D721Med (cell line): ENCODE data around the gene EMP3.

Experiments
- DNase-seq: peaks from one replicate; pipeline ENCODE4 v3.0.0; 2011; ENCODE audit warnings: low spot score; ENCODE audit not compliant: insufficient read length
- FAIRE-seq: peaks from 2 replicates; lab custom pipeline; 2011; peaks lifted over from hg19 to GRCh38; lab: Jason Lieb, UNC
- TF ChIP-seq, protein P1 (sequence below): IDR thresholded peaks from 2 replicates; pipeline ENCODE4 v1.5.1; 2012; ENCODE audit warnings: mild to moderate bottlenecking, control low read depth; ENCODE audit not compliant: insufficient read depth; ENCODE audit errors: missing control alignments

Gene EMP3

GRCh38 chr19:48348737-48349136, 23.4 kb downstream of the EMP3 start:
- no peak for DNase-seq
- TF ChIP-seq, protein P1, sequence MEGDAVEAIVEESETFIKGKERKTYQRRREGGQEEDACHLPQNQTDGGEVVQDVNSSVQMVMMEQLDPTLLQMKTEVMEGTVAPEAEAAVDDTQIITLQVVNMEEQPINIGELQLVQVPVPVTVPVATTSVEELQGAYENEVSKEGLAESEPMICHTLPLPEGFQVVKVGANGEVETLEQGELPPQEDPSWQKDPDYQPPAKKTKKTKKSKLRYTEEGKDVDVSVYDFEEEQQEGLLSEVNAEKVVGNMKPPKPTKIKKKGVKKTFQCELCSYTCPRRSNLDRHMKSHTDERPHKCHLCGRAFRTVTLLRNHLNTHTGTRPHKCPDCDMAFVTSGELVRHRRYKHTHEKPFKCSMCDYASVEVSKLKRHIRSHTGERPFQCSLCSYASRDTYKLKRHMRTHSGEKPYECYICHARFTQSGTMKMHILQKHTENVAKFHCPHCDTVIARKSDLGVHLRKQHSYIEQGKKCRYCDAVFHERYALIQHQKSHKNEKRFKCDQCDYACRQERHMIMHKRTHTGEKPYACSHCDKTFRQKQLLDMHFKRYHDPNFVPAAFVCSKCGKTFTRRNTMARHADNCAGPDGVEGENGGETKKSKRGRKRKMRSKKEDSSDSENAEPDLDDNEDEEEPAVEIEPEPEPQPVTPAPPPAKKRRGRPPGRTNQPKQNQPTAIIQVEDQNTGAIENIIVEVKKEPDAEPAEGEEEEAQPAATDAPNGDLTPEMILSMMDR: no peak
- no peak for FAIRE-seq

DNA sequence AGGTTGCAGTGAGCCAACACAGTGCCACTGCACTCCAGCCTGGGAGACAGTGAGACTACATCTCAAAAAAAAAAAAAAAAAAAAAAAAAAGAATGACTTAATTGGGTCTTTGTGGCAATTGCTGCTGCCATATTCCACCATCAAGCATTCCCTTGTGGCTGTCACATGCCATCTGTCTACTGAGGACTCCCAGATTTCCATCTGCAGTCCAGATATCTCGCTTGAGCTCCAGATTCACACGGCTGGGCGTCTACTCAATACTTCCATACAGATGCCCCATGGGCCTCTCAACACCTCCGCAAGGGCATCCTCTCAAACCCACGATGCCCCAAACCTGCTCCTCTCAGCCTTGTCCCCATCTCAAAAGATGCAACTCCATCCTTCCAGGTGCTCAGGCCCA, 25.5 kb downstream of the EMP3 start:
- FAIRE-seq (no peak), DNase-seq (no peak)
- TF ChIP-seq, protein P1: no peak

DNA sequence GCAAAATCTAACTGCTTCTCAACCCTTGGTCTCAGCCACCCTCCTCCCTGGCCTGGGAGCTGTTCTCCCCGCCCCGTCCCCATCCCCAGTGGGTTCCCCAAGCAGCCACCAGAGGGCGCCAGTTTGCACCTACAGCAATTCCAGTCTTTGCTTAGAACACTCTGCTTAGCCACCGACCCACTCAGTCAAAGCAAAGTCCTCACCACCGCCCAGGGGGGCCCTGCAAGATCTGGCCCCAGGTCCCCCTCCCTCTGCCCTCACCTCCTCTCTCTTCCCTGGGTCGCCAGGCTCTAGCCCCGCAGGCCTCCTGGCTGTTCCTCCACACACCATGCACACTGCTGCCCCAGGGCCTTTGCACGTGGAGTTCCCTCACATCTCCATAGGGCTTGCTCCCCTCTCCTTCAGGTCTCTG, 26.0 kb downstream of the EMP3 start:
- no peak for FAIRE-seq
- TF ChIP-seq, protein P1: peak; percentile 70

GRCh38 chr19:48353677-48354076, 28.3 kb downstream of the EMP3 start:
- FAIRE-seq (no peak), DNase-seq (no peak)
- TF ChIP-seq, protein P1: no peak

More for the DNA sequence above, 26.0 kb downstream of the EMP3 start:
- peak; percentile 81 for DNase-seq

DNA sequence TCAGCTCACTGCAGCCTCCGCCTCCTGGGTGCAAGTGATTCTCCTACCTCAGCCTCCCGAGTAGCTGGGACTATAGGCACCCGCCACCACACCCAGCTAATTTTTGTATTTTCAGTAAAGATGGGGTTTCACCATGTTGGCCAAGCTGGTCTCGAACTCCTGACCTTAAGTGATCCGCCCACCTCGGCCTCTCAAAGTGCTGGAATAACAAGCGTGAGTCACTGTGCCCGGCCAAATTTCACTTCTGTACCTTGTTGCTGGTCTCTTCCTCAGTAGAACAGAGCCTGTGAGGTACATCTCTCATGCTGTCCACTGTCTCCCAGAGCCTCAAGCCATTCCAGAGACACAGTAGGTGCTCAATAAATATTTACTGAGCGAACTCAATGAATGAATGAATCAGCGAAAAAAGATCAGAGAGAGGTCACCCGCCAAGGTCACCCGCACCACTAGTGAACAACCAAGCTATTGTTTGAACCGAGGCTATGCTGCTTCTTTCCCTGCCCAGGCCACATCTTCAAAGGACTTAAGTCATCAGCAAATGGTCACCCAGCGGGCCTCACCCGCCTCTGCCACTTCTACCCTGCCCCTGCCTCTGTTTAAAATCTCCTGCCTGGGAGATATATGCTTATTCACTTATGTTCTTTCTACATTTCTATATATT, 29.1 kb downstream of the EMP3 start:
- FAIRE-seq (no peak), DNase-seq (no peak)
- TF ChIP-seq, protein P1: no peak

DNA sequence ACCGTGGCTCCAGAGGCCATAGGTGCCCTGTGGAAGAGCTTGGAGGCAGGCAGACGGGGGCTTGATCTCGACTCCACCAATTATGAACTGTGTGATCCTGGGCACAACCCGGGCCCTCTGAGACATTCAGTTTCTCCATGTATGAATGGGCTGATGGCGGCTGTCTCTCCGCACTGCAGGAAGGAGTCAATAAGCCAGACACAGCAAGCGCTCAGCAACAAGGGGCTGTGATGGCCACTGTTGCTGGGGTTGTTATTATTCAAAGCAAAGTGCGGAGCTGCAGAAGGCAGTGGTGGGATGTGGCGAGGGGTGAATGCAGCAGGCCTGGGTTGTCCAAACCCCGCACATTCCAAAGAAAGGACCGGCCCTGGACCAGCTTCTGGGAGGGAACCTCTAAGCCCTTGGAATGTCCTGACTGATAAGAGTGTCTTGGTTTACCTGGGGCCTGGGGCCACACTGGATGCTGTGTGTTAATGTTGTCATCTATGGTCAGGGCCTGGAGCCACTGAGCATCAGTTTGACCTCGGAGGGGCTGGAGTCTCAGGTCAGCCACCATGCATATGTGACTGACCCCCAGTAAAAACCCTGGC, 30.1 kb downstream of the EMP3 start:
- no peak for FAIRE-seq
- DNase-seq: no peak
- TF ChIP-seq, protein P1: no peak

DNA sequence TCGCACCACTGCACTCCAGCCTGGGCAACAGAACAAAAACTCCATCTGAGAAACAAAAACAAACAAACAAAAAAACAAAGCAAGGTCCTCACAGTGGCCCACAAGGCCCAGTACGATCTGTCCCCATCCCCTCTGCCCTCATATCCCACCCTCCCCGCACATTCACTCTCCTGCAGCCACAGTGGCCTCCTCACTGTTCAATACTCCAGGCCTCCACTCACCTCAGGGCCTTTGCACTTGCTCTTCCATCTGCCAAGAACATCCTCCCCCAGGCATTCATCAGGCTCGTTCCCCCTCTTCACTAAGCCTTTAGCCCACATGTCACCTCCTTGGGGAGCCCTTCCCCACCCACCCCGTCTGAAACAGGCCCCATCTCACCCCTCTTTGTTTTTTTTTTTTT, 33.8 kb downstream of the EMP3 start:
- TF ChIP-seq, protein P1: no peak
- no peak for FAIRE-seq
- no peak for DNase-seq
